Germinal center (tissue), 1 donor: ENCODE data around the gene SAGE1.
A peak's percentile ranks its signal among the peaks of the same experiment; 100 is the strongest.
"Not testable (repeated sequence)": the region's sequence is repeated elsewhere in the genome, so short reads cannot be mapped to it uniquely, and the experiment has no call there.

Experiments used
- DNase-seq: peaks from one replicate; pipeline ENCODE4 v3.0.0; 2012; ENCODE audit warnings: mixed read lengths, low spot score

SAGE1 gene, protein sequence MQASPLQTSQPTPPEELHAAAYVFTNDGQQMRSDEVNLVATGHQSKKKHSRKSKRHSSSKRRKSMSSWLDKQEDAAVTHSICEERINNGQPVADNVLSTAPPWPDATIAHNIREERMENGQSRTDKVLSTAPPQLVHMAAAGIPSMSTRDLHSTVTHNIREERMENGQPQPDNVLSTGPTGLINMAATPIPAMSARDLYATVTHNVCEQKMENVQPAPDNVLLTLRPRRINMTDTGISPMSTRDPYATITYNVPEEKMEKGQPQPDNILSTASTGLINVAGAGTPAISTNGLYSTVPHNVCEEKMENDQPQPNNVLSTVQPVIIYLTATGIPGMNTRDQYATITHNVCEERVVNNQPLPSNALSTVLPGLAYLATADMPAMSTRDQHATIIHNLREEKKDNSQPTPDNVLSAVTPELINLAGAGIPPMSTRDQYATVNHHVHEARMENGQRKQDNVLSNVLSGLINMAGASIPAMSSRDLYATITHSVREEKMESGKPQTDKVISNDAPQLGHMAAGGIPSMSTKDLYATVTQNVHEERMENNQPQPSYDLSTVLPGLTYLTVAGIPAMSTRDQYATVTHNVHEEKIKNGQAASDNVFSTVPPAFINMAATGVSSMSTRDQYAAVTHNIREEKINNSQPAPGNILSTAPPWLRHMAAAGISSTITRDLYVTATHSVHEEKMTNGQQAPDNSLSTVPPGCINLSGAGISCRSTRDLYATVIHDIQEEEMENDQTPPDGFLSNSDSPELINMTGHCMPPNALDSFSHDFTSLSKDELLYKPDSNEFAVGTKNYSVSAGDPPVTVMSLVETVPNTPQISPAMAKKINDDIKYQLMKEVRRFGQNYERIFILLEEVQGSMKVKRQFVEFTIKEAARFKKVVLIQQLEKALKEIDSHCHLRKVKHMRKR

DNA sequence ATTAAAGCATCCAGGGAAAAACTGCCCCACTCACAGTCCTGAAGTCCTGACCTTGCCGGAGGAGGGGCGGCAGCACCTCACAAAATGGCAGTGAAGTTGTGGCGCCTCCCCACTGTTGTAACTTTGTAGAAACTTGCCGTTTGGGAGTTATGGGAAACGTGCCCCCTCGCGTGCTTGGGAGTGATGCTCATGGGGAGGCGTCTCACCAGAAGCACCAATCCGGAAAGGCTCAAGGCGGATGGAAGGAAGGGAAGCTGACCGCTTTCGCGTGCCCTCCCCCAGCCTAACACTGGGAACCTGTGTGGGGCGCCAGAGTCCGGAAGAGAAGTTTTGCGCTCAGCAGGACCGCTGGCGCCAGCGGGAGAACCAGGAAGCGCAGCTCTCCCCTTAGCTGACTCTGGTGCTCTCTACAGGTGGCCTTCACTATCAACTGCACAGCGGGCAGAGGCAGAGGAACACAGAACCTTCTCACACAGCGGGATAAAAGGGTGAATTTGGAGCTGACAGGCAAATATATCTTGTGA is at the start of gene SAGE1, which contains the start of gene CT45A10:
Gene SAGE1 (plus strand): TSS at position 423 of the 524 bp plus-strand sequence. CDS start 2,527 bp downstream, outside the sequence.
Gene CT45A10 (minus strand): TSS at position 151 of the 524 bp plus-strand sequence. CDS start 8,100 bp downstream, outside the sequence.
- no peak for DNase-seq

DNA sequence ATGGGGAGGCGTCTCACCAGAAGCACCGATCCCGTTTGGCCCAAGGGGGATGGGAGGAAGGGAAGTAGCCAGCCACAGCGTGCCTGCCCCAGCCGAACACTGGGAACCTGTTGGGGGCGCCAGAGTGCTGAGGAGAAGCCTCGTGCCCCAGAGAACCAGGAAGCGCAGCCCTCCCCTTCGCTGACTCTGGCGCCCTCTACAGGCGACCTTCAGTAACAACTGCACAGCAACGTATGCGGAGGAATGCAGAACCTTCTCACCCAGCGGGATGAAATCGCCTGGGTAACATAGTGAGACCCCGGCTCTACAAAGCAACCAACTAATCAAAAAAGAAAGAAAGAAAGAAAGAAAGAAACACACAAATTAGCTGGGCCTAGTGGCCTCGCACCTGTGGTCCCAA is 39.1 kb upstream of the SAGE1 start, which contains the start of gene CT45A8:
Gene CT45A8 (minus strand): TSS at position 101 of the 400 bp plus-strand sequence. CDS start 3,755 bp downstream, outside the sequence.
- DNase-seq, result not testable (repeated sequence)

DNA sequence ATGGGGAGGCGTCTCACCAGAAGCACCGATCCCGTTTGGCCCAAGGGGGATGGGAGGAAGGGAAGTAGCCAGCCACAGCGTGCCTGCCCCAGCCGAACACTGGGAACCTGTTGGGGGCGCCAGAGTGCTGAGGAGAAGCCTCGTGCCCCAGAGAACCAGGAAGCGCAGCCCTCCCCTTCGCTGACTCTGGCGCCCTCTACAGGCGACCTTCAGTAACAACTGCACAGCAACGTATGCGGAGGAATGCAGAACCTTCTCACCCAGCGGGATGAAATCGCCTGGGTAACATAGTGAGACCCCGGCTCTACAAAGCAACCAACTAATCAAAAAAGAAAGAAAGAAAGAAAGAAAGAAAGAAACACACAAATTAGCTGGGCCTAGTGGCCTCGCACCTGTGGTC is 21.8 kb upstream of the SAGE1 start, which contains the start of gene CT45A9:
Gene CT45A9 (minus strand): TSS at position 101 of the 400 bp plus-strand sequence. CDS start 3,751 bp downstream, outside the sequence.
- DNase-seq, result not testable (repeated sequence)

DNA sequence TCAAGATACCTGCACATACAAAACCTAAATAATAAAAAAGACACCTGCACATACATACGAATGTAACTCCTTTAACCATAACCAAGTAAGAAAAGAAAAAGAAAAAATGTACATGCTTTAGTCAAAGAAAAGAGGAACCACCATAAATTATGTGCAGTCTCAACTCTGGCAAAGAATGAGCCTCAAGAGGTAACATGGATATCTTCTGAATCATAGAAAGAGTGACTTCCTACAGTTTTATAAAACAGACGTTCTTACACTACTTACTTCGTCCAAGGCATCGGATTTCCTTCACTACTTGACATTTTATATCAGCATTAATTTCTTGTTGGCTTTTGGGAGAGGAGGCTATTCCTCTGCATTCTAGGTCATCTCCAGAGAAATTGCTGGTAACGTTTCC is 10.8 kb upstream of the SAGE1 start:
- not testable (repeated sequence) for DNase-seq

DNA sequence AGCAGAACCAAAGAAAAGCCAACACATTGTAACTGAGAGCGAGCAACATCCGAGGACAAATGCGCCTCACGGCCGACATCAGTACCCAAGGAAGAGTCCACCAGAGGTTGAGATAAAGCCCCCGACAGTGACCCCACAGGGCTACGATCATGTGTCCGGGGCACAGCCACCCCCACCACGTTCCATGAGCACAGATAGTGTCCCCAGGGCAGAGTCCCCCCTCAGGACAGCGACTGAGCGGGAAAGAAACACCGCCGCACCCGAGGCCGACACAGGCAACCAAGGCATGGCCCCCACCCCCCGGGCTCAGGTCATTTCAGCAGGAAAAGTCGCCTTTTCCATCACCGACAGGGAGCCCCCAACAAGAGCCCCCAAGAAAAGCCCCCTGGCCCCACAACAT is 5.3 kb upstream of the SAGE1 start:
- DNase-seq, result not testable (repeated sequence)

DNA sequence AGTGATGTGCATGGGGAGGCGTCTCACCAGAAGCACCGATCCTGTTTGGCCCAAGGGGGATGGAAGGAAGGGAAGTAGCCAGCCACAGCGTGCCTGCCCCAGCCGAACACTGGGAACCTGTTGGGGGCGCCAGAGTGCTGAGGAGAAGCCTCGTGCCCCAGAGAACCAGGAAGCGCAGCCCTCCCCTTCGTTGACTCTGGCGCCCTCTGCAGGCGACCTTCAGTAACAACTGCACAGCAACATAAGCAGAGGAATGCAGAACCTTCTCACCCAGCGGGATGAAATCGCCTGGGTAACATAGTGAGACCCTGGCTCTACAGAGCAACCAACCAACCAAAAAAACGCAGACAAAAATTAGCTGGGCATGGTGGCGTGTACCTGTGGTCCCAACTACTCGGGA is 4.5 kb upstream of the SAGE1 start:
- not testable (repeated sequence) for DNase-seq

DNA sequence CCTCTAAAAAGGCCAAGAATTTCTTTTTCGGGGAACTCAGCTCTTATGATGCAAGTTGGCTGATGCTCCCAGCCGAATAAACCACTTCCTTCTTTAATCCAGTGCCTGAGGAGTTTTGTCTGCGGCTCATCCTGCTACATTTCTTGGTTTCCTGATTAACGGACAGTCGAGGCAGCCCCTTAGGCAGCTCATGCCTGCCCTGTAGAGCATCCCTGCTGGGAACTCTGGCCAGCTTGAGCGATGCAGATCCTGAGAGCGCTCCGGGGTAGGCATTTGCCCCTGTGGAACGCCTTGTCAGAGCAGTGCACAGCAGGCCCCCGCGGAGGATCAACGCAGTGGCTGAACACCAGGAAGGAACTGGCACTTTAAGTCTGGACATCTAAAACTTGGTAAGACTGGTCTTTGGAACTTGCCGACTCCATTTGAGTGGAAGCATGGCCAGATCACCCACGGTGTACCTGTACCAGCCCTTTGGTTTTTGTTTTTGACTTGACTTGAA is 3.4 kb upstream of the SAGE1 start:
- no peak for DNase-seq

DNA sequence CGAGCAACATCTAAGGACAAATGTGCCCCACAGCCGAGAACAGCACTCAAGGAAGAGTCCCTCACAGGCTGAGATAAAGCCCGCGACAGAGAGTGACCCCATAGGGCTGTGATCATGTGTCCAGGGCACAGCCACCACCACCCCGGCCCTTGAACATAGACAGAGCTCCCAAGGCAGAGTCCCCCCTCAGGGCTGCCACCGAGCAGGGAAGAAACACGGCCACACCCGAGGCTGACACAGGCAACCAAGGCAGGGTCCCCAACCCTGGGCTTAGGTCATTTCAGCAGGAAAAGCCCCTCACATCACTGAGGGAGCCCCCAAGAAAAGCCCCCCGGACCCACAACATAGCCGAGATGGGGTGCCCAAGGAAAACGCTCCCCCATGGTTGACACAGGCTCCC is 735 bp upstream of the SAGE1 start:
- no peak for DNase-seq

DNA sequence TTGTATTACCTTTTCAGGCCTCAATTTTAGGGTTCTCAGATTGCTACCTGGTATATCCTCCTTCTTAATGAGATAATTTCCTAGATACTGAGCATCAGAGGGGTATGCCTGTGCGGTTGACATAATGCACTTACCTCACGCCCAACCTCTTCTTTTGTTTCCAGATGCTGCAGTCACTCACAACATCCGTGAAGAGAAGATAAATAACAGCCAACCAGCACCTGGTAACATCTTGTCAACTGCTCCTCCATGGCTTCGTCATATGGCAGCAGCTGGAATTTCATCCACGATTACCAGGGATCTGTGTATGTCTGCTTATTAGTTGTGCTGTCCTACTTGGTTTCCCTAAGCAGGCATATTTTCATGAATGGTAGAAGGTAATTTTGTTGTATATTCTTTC is 16.7 kb downstream of the SAGE1 start:
- DNase-seq, result no peak

DNA sequence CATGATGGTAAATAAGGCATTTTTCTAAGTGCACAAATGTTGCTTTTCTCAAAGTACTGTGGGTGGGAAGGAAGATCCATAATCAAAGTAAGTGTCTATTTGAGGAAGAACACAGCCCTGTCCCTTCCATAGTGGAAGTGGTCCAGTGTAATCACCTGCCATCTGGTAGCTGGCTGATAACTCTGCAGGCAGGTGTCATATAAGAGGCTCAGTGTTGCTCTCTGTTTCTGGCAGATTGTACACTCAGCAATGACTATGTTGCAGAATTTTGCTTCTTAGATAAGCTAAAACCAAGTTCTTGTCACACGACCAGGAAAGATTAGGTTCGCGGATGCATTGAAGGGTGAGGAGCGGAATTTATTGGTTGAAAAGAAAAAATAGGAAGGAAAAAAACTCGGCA is 20.9 kb downstream of the SAGE1 start:
- DNase-seq, result no peak

DNA sequence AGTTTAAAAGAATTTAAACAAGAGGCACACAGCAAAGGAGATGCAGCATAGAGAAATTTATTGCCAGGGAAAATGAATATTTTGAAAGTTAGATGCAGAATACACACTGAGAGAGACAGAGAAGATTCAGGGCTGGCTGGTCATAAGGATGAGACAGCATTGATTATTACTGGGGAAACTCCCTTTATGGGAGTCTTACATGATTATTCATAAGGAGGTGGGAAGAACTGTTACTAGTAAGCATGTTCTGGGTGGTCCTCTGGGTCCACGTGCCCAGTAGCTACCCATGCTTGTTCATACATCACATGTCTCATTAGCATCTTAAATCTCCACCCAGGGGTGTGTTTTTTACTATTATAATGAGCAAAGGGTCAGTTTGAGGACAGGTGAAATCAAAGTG is 27.0 kb downstream of the SAGE1 start:
- not testable (repeated sequence) for DNase-seq

DNA sequence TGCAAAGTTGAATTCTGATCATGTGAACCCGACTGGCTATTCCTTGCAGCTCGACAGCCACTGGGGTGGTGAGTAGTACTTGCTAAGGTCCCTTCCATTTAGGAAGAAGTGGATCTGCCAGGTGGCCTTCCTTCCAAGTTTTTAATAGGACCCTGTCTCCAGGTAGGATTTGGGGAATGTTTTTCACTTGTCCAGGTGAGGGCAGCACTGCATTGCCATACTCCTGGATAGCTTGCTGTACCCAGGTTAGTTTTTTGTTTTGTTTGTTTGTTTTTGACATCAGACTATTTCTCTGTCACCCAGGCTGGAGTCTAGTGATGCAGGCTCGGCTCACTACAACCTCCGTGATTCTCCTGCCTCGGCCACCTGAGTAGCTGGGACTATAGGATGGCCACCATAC is 29.8 kb downstream of the SAGE1 start:
- DNase-seq, result no peak

DNA sequence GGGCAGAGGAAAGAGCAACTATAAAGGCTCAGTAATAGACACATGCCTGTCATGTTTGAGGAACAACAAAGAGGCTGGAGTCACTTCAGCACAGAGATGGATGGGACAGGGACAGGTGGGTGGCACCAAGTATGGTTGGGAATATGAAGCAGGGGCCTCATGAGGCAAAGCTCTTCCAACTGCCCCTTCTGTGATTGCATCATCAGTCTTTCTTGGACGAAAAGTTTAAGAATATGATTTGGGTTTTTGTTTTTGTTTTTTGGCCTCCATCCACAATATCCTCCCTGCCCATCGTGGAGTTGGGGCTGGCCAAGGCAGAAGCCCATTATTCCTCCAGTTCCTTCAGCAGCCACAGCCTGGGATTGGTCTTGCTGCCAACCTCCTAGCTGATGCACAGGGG is 34.4 kb downstream of the SAGE1 start:
- DNase-seq, result no peak

DNA sequence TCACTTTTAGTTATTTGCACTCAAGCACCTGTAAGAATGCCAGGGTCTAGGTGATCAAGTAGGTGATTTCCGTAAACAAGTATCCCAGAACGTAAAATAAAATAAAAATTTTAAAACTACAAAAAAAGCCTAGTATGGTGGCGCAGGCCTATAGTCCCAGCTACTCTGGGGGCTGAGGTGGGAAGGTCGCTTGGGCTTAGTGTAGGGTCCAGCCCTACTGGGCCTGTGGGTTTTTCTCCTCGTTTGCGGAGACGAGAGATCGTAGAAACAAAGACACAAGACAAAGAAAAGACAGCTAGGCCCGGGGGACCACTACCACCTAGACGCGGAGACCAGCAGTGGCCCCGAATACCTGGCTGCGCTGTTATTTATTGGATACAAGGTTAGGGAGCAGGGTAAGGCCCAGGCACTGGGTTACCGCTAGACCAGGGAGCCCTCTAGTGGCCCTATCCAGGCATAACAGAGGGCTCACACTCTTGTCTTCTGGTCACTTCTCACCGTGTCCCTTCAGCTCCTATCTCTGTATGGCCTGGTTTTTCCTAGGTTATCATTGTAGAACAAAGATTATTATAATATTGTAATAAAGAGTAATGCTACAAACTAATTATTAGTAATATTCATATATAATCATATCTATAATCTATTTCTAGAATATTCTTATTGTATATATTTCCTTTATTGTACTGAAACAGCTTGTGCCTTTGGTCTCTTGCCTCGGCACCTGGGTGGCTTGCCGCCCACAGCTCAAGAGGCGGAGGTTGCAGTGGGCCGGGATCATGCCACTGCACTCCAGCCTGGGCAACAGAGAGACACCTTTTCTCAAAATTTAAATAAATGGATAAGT is 38.4 kb downstream of the SAGE1 start:
- peak; percentile 2 for DNase-seq

DNA sequence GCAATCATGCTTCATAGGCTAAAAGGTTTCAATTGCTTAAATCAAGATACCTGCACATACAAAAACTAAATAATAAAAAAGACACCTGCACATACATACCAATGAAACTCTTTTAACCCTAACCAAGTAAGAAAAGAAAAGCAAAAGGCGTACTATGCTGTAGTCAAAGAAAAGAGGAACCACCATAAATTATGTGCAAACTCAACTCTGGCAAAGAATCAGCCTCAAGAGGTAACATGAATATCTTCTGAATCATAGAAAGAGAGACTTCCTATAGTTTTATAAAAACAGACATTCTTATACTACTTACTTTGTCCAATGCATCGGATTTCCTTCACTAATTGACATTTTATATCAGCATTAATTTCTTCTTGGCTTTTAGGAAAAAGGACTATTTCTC is 51.0 kb downstream of the SAGE1 start:
- no peak for DNase-seq

DNA sequence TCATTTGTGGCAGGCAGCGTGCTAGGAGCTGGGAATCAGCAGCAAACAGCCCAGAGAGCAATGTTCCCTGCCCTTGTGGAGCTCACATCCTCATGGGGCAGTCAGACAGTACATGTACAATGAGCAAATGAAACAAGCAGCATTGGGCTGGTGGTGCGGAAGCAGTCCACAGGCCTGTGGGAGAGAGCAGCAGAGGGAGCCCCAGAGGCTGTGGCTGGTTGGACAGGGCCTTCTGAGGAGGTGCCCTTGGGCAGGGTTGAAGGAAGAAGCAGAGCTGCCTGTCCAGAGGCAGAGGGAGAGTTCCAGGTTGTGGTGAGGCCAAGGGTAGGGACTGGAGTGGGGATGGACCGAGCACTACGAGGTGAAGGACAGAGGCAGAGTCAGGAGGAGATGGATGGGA is 57.8 kb downstream of the SAGE1 start:
- DNase-seq, result no peak
